HepG2 (cell line): ENCODE measurements around the gene ZKSCAN3. TPM values are rescaled to one million over a fixed set of nuclear protein-coding genes. Genes with fewer than 3 reads are reported as not detected.

ENCODE experiments used
- AHDC1 ChIP-seq: sonication (generic); formaldehyde crosslinking; IDR thresholded peaks from 2 replicates; pipeline ENCODE4 v1.5.1; 2020; ENCODE audit warnings: mild to moderate bottlenecking, missing genetic modification reagents, borderline replicate concordance
- ATM ChIP-seq: fragments of 450-650 bp; IDR thresholded peaks from 2 replicates; pipeline ENCODE4 v1.7.1; 2017; ENCODE audit warnings: mild to moderate bottlenecking, borderline replicate concordance
- ESRRA ChIP-seq: sonication (generic); formaldehyde crosslinking; IDR thresholded peaks from 2 replicates; pipeline ENCODE4 v1.5.1; 2020; ENCODE audit warnings: mild to moderate bottlenecking, low read depth, missing genetic modification reagents
- FIP1L1 ChIP-seq: fragments of 200-400 bp; formaldehyde crosslinking; IDR thresholded peaks from 2 replicates; pipeline ENCODE4 v1.6.1; 2018; ENCODE audit warnings: low read depth, mild to moderate bottlenecking, low read length, moderate library complexity, borderline replicate concordance; ENCODE audit not compliant: insufficient read depth
- FOXJ3 ChIP-seq: sonication (generic); formaldehyde crosslinking; IDR thresholded peaks from 2 replicates; pipeline ENCODE4 v1.4.0; 2020; ENCODE audit warnings: missing genetic modification reagents, mild to moderate bottlenecking, borderline replicate concordance
- HOMEZ ChIP-seq: IDR thresholded peaks from 2 replicates; pipeline ENCODE4 v1.6.1; 2016; ENCODE audit warnings: low read depth
- NRL ChIP-seq: sonication (generic); formaldehyde crosslinking; IDR thresholded peaks from 2 replicates; pipeline ENCODE4 v1.5.0; 2020; ENCODE audit warnings: missing genetic modification reagents, mild to moderate bottlenecking, moderate library complexity, borderline replicate concordance
- PHF5A ChIP-seq: IDR thresholded peaks from one replicate; pipeline ENCODE4 v1.6.1; 2018; ENCODE audit warnings: low read depth, missing genetic modification reagents; ENCODE audit not compliant: unreplicated experiment
- RAD51 ChIP-seq: fragments of 450-650 bp; IDR thresholded peaks from 2 replicates; pipeline ENCODE4 v1.6.1; 2016; ENCODE audit warnings: borderline replicate concordance
- SOX6 ChIP-seq, 2 experiments: fragments of 450-650 bp in 1 of 2; sonication (generic) in 1 of 2; formaldehyde crosslinking in 1 of 2; IDR thresholded peaks; 2 replicates each; pipeline versions ENCODE4 v1.4.0 to v1.6.1; 2017 to 2020; ENCODE audit warnings: antibody characterized with exemption in 1 of 2, mild to moderate bottlenecking in 1 of 2, missing genetic modification reagents in 1 of 2
- TOPORS ChIP-seq: sonication (generic); formaldehyde crosslinking; IDR thresholded peaks from 2 replicates; pipeline ENCODE4 v1.8.0; 2023; ENCODE audit warnings: mild to moderate bottlenecking, missing genetic modification reagents
- ZBTB21 ChIP-seq: sonication (generic); formaldehyde crosslinking; IDR thresholded peaks from 2 replicates; pipeline ENCODE4 v1.4.0; 2020; ENCODE audit warnings: missing genetic modification reagents
- ZC3H4 ChIP-seq: sonication (generic); formaldehyde crosslinking; IDR thresholded peaks from 2 replicates; pipeline ENCODE4 v1.4.0; 2020; ENCODE audit warnings: missing genetic modification reagents, borderline replicate concordance
- ZMYM3 ChIP-seq: sonication (generic); formaldehyde crosslinking; IDR thresholded peaks from 2 replicates; pipeline ENCODE4 v1.5.1; 2020; ENCODE audit warnings: mild to moderate bottlenecking, missing genetic modification reagents
- ZNF124 ChIP-seq: sonication (generic); formaldehyde crosslinking; IDR thresholded peaks from 2 replicates; pipeline ENCODE4 v1.4.0; 2020; ENCODE audit warnings: missing genetic modification reagents
- ZNF556 ChIP-seq: sonication (generic); formaldehyde crosslinking; IDR thresholded peaks from 2 replicates; pipeline ENCODE4 v1.4.0; 2020; ENCODE audit warnings: mild to moderate bottlenecking, missing genetic modification reagents, borderline replicate concordance
- ZNF629 ChIP-seq: sonication (generic); formaldehyde crosslinking; conservative IDR thresholded peaks from 2 replicates; pipeline ENCODE4 v1.5.0; 2020; ENCODE audit warnings: missing genetic modification reagents
- ZNF674 ChIP-seq: sonication (generic); formaldehyde crosslinking; IDR thresholded peaks from 2 replicates; pipeline ENCODE4 v1.5.0; 2020; ENCODE audit warnings: low read depth, mild to moderate bottlenecking, missing genetic modification reagents
- ZSCAN29 ChIP-seq: sonication (generic); formaldehyde crosslinking; conservative IDR thresholded peaks from 2 replicates; pipeline ENCODE4 v1.4.0; 2020; ENCODE audit warnings: mild to moderate bottlenecking, missing genetic modification reagents
- polyA plus RNA-seq, 8 experiments: library from polyadenylated mRNA; depleted of rRNA in 3 of 8; stranded (reverse) in 7 of 8; unstranded in 1 of 8; fragments of >200 nt; fragmentation: Illumina TruSeq in 4 of 8; extraction: Trizol in 4 of 8; gene quantifications; 2 replicates each; pipeline versions ENCODE4 v1.2.1 to v1.2.3, GENCODE V29; 2011 to 2016; ENCODE audit warnings: low read depth in 4 of 8, missing spikeins in 1 of 8, mixed read lengths in 1 of 8; ENCODE audit not compliant: insufficient read depth in 1 of 8
- total RNA-seq, 5 experiments: library from RNA; depleted of rRNA; stranded (reverse); fragments of >200 nt; fragmentation: Illumina TruSeq; extraction: Trizol; gene quantifications; 2 replicates each; pipeline ENCODE4 v1.2.3, GENCODE V29; 2016; ENCODE audit warnings: low read depth in 1 of 5
- TF ChIP-seq, protein P1 (sequence below): sonication (generic); formaldehyde crosslinking; IDR thresholded peaks from 2 replicates; pipeline ENCODE4 v1.4.0; 2020; ENCODE audit warnings: missing genetic modification reagents, mild to moderate bottlenecking, borderline replicate concordance

Gene ZKSCAN3
- total and polyA plus RNA-seq, 2 of the 13 experiments (the other 11 are each of a cell fraction or from before 2014, with no cell fraction given) = 3.3 to 7.4 TPM

DNA sequence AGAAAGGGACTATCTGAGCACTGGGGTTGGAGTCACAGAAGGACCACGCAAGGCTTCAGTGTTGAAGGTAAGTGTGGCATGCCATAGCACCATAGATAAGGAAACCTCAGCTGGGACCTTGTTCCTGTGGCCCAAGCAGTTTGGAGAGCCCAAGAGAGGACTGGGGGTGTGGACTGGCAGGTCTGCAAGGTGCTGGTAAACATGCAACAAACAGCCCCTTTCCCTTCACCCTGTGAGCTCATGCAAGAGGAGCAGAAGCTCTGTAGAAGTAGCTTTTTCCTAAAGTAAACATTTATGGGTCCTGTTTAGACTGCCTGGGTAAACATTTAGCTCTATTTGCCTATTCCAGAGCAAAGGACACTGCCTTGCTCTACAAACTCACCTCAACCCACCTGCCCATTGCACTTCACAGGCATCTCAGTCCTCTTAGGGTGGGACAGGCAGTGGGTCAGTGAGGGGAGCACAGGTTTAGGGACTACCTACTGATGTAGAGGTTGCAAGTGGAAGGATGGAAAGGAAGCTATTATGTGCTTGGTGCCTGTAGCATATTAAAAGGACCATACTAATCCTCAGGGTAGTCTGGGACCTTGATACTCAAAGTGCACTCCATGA, 25.8 kb upstream of the ZKSCAN3 start (continued):
- TF ChIP-seq ZBTB21 (CRISPR knock-in tag) (no peak), FOXJ3 (CRISPR knock-in tag) (peak; percentile 88; the same call in 1 of the 2 replicates), TOPORS (no peak), ATM (no peak), ESRRA (peak; percentile 58; the same call in 1 of the 2 replicates), ZNF124 (CRISPR knock-in tag) (0 out of 2 replicates have a peak, but pooled peaks have one; percentile 18), PHF5A (CRISPR knock-in tag) (no peak), AHDC1 (CRISPR knock-in tag) (peak; percentile 89; the same call in 1 of the 2 replicates), ZC3H4 (CRISPR knock-in tag) (no peak), ZNF556 (peak; percentile 71; the same call in 1 of the 2 replicates), ZNF674 (CRISPR knock-in tag) (no peak), NRL (no peak), RAD51 (no peak), ZSCAN29 (CRISPR knock-in tag) (peak; percentile 97), ZMYM3 (CRISPR knock-in tag) (peak; percentile 75), ZNF629 (peak; percentile 92), HOMEZ (peak; percentile 80), FIP1L1 (no peak), SOX6 (IDR thresholded peaks at IDR 0.05) (no peak), SOX6 (CRISPR knock-in tag; IDR thresholded peaks at IDR 0.05) (peak; percentile 82)
- TF ChIP-seq, protein P1, sequence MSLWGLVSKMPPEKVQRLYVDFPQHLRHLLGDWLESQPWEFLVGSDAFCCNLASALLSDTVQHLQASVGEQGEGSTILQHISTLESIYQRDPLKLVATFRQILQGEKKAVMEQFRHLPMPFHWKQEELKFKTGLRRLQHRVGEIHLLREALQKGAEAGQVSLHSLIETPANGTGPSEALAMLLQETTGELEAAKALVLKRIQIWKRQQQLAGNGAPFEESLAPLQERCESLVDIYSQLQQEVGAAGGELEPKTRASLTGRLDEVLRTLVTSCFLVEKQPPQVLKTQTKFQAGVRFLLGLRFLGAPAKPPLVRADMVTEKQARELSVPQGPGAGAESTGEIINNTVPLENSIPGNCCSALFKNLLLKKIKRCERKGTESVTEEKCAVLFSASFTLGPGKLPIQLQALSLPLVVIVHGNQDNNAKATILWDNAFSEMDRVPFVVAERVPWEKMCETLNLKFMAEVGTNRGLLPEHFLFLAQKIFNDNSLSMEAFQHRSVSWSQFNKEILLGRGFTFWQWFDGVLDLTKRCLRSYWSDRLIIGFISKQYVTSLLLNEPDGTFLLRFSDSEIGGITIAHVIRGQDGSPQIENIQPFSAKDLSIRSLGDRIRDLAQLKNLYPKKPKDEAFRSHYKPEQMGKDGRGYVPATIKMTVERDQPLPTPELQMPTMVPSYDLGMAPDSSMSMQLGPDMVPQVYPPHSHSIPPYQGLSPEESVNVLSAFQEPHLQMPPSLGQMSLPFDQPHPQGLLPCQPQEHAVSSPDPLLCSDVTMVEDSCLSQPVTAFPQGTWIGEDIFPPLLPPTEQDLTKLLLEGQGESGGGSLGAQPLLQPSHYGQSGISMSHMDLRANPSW (CRISPR knock-in tag) = 0 out of 2 replicates have a peak, but pooled peaks have one; percentile 41
